Calu3 (cell line): ENCODE data around the gene NPAS4. TPM values are rescaled to one million over a fixed set of nuclear protein-coding genes. Genes with fewer than 3 reads are reported as not detected.

Source experiments
- BruUV-seq: library from RNA; stranded (reverse); fragments of 400-500 nt; replicated peaks from 2 replicates; lab custom pipeline; 2021; lab: Mats Ljungman, UMichigan
- CTCF ChIA-PET: fragments of 300-600 bp; sonication (Branson Sonifier 250); formaldehyde crosslinking; loops from one replicate; lab custom pipeline; 2022; ENCODE audit warnings: antibody characterized with exemption; lab: Charles Lee
- DNase-seq: peaks from one replicate; pipeline ENCODE4 v3.0.0; 2022
- H3K27ac Mint-ChIP-seq: one replicate; pipeline ENCODE4 v1.8.0; 2022; ENCODE audit warnings: mixed read lengths; ENCODE audit not compliant: unreplicated experiment
- H3K27me3 Mint-ChIP-seq: one replicate; pipeline ENCODE4 v1.8.0; 2022; ENCODE audit warnings: mixed read lengths; ENCODE audit not compliant: unreplicated experiment
- H3K36me3 Mint-ChIP-seq: one replicate; pipeline ENCODE4 v1.8.0; 2022; ENCODE audit warnings: mild to moderate bottlenecking, moderate library complexity, mixed read lengths; ENCODE audit not compliant: insufficient read depth, unreplicated experiment
- H3K4me1 Mint-ChIP-seq: one replicate; pipeline ENCODE4 v1.8.0; 2022; ENCODE audit warnings: mild to moderate bottlenecking, low read depth, mixed read lengths; ENCODE audit not compliant: unreplicated experiment
- H3K4me3 Mint-ChIP-seq: one replicate; pipeline ENCODE4 v1.8.0; 2022; ENCODE audit warnings: mild to moderate bottlenecking, low read depth, moderate library complexity, mixed read lengths; ENCODE audit not compliant: unreplicated experiment
- H3K9me3 Mint-ChIP-seq: one replicate; pipeline ENCODE4 v1.8.0; 2022; ENCODE audit warnings: low read depth, mixed read lengths; ENCODE audit not compliant: unreplicated experiment
- intact Hi-C: fragments of 100-400 bp; cut with micrococcal nuclease; formaldehyde crosslinking; loops from one replicate; pipeline ENCODE4 v1.10.0; 2022; ENCODE audit not compliant: unreplicated experiment
- total RNA-seq: library from RNA; stranded (reverse); gene quantifications from 2 replicates; pipeline ENCODE4 v1.2.3, GENCODE V29; 2022
- TF ChIP-seq, protein P1 (sequence below): fragments of 200-600 bp; IDR thresholded peaks from one replicate; pipeline ENCODE4 v1.8.0; 2022; ENCODE audit warnings: antibody characterized with exemption; ENCODE audit not compliant: unreplicated experiment

NPAS4 gene
- total RNA-seq, 1 experiment from 2014 or later = not detected

DNA sequence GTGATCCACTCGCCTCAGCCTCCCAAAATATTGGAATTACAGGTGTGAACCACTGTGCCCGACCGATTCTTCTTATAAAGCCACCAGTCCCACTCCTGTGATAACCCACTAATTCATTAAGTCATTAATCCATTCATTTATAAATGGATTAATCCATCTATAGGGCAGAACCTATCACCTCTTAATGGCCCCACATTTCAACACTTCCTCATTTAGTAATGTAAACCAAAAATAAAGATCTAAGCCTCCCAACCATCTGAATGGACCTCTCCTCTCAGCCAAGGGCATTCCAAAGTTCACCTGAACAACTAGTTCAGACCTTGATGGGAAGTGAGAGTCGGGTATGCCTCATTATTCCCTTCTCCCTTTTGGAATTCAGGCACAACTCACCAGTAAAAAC lies 27.7 kb downstream of the NPAS4 start:
- Mint-ChIP-seq H3K4me1 (no peaks in the 10 kb centered on the region), H3K36me3 (no peaks in the 10 kb centered on the region), H3K27me3 (peaks cover 85% of the 10 kb centered on the region), H3K9me3 (no peaks in the 10 kb centered on the region), H3K4me3 (no peak overlapping the region), H3K27ac (no peak overlapping the region)
- no TSS peak for BruUV-seq
- CTCF ChIA-PET = interaction anchor here (1.2 kb wide), 1 partner anchor 10 kb away, joined by 3 read pairs; the partner anchor contains the start of gene MRPL11
- TF ChIP-seq, protein P1, sequence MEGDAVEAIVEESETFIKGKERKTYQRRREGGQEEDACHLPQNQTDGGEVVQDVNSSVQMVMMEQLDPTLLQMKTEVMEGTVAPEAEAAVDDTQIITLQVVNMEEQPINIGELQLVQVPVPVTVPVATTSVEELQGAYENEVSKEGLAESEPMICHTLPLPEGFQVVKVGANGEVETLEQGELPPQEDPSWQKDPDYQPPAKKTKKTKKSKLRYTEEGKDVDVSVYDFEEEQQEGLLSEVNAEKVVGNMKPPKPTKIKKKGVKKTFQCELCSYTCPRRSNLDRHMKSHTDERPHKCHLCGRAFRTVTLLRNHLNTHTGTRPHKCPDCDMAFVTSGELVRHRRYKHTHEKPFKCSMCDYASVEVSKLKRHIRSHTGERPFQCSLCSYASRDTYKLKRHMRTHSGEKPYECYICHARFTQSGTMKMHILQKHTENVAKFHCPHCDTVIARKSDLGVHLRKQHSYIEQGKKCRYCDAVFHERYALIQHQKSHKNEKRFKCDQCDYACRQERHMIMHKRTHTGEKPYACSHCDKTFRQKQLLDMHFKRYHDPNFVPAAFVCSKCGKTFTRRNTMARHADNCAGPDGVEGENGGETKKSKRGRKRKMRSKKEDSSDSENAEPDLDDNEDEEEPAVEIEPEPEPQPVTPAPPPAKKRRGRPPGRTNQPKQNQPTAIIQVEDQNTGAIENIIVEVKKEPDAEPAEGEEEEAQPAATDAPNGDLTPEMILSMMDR = no peak
- DNase-seq = no peak
- intact Hi-C loops = no loop called here

DNA sequence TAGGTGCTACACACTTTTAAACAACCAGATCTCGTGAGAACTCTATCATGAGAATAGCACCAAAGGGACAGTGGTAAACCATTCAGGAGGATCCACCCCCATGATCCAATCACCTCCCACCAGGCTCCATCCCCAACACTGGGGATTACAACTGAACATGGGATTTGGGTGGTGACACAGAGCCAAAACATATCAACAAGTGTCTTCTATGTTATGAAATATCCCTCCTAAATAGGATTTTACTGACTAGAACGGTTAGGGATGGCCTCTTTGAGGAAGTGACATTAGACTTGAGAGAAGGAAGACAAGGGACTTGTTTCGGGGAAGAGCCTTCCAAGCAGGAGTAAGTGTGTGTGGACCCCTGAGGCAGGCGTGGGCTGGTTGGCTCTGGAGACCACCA lies 29.7 kb downstream of the NPAS4 start:
- TF ChIP-seq, protein P1 = no peak
- H3K9me3 Mint-ChIP-seq = no peaks in the 10 kb centered on the region
- intact Hi-C loops = no loop called here
- H3K27me3 Mint-ChIP-seq = peaks cover 70% of the 10 kb centered on the region
- no peaks in the 10 kb centered on the region for H3K36me3 Mint-ChIP-seq
- H3K4me1 Mint-ChIP-seq = peaks cover 18% of the 10 kb centered on the region
- DNase-seq = no peak
- no TSS peak for BruUV-seq
- no peak overlapping the region for H3K4me3 Mint-ChIP-seq
- no peak overlapping the region for H3K27ac Mint-ChIP-seq
- CTCF ChIA-PET = no interaction called here

DNA sequence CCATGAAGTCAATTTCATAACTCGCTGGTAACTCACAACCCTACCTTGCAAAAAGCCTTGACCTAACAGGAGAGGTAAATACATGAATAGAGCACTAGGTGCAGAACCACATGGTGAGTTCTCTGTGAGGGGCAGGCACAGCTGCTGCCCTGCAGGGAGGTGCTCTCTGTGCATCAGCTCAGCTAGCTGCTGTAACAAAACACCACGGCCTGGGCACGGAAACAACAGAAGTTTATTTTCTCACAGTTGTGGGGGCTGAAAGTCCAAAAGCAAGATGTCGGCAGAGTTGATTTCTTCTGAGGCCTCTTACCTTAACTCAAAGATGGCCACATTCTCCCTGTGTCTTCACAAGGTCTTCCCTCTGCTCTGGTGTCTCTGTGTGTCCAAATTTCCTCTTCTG lies 30.8 kb downstream of the NPAS4 start:
- intact Hi-C loops = no loop called here
- DNase-seq = no peak
- TF ChIP-seq, protein P1 = no peak
- H3K27ac Mint-ChIP-seq = no peak overlapping the region
- no TSS peak for BruUV-seq
- H3K4me3 Mint-ChIP-seq = no peak overlapping the region
- peaks cover 18% of the 10 kb centered on the region for H3K4me1 Mint-ChIP-seq
- no peaks in the 10 kb centered on the region for H3K36me3 Mint-ChIP-seq
- H3K9me3 Mint-ChIP-seq = no peaks in the 10 kb centered on the region
- H3K27me3 Mint-ChIP-seq = peaks cover 59% of the 10 kb centered on the region
- CTCF ChIA-PET = no interaction called here

DNA sequence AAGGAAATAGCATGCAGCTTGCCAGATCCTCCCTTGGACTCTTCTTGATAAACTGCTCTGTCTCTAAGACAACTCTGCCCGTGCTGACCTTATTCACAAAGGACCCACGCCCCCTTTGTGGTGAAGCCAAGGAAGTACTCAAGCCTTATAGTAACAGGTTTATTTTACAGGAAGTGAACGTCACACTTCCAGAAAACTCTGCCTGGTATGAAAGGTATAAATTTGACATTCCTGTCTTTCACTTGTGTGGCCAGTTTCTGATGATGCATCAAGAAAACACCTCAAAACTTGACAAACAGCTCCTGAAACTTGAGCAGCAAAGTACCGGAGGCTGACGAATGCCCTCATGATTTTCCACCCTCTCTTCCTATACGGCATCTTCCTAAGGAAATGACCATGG lies 33.4 kb downstream of the NPAS4 start:
- peaks cover 48% of the 10 kb centered on the region for H3K27me3 Mint-ChIP-seq
- no peak overlapping the region for H3K4me3 Mint-ChIP-seq
- H3K36me3 Mint-ChIP-seq = no peaks in the 10 kb centered on the region
- H3K27ac Mint-ChIP-seq = no peak overlapping the region
- BruUV-seq = no TSS peak
- CTCF ChIA-PET = interaction anchor here (0.5 to 0.6 kb wide), 2 partner anchors 191 to 1024 kb away, joined by 3 to 4 read pairs; no protein-coding TSS in a partner anchor
- no peaks in the 10 kb centered on the region for H3K9me3 Mint-ChIP-seq
- TF ChIP-seq, protein P1 = no peak
- peaks cover 18% of the 10 kb centered on the region for H3K4me1 Mint-ChIP-seq
- peak; percentile 12 for DNase-seq
- intact Hi-C loops = no loop called here
